Activated CD4-positive, alpha-beta T cell treated with anti-CD3 and anti-CD28 coated beads for 24 hours (primary cell): ENCODE measurements around the gene ADM5.
"Not testable (repeated sequence)": the region's sequence is repeated elsewhere in the genome, so short reads cannot be mapped to it uniquely, and the experiment has no call there.

ENCODE experiments used
- DNase-seq, 2 donors: peaks; one replicate each; pipeline ENCODE4 v3.0.0-alpha.2; 2020; ENCODE audit warnings: low read depth in 2 of 2

ADM5 gene

GRCh38 chr19:49701271-49701786, 11.9 kb downstream of the ADM5 start:
- no peak for DNase-seq

- no peak for DNase-seq
Observed at GRCh38 chr19:49704888-49705642, 15.7 kb downstream of the ADM5 start.

GRCh38 chr19:49705919-49706318, 16.5 kb downstream of the ADM5 start:
- DNase-seq = no peak

GRCh38 chr19:49710372-49710951, 21.1 kb downstream of the ADM5 start:
- no peak for DNase-seq

GRCh38 chr19:49712397-49712859, 23.0 kb downstream of the ADM5 start:
- no peak for DNase-seq

- DNase-seq = no peak
Observed at GRCh38 chr19:49713236-49713845, 23.9 kb downstream of the ADM5 start.

GRCh38 chr19:49716154-49716553, 26.8 kb downstream of the ADM5 start:
- no peak for DNase-seq

- no peak for DNase-seq
Observed at GRCh38 chr19:49718511-49718910, 29.1 kb downstream of the ADM5 start.

GRCh38 chr19:49718991-49719390, 29.6 kb downstream of the ADM5 start:
- no peak for DNase-seq

- DNase-seq = not testable (repeated sequence)
Observed at GRCh38 chr19:49719420-49719819, 30.0 kb downstream of the ADM5 start.

GRCh38 chr19:49727217-49728030, 38.0 kb downstream of the ADM5 start:
- DNase-seq = no peak

GRCh38 chr19:49730166-49730565, 40.8 kb downstream of the ADM5 start:
- no peak for DNase-seq

GRCh38 chr19:49738268-49738667, 48.9 kb downstream of the ADM5 start:
- no peak for DNase-seq

GRCh38 chr19:49739098-49739497, 49.7 kb downstream of the ADM5 start:
- DNase-seq = no peak

- DNase-seq = no peak
Observed at GRCh38 chr19:49739933-49740332, 50.5 kb downstream of the ADM5 start.
